Stimulated activated CD8-positive, alpha-beta memory T cell treated with anti-CD3 and anti-CD28 coated beads, Interleukin-7, amount 100 ng/mL, for 24 hours (primary cell): ENCODE measurements around the gene MCFD2.

Experiments used
- DNase-seq: peaks from one replicate; pipeline ENCODE4 v3.0.0-alpha.2; 2020; ENCODE audit warnings: low read depth

Gene MCFD2

GRCh38 chr2:46873604-46874068 is 42.0 kb downstream of the MCFD2 start:
- peak; percentile 19 for DNase-seq

GRCh38 chr2:46872902-46873603 is 42.6 kb downstream of the MCFD2 start:
- DNase-seq = no peak

DNA sequence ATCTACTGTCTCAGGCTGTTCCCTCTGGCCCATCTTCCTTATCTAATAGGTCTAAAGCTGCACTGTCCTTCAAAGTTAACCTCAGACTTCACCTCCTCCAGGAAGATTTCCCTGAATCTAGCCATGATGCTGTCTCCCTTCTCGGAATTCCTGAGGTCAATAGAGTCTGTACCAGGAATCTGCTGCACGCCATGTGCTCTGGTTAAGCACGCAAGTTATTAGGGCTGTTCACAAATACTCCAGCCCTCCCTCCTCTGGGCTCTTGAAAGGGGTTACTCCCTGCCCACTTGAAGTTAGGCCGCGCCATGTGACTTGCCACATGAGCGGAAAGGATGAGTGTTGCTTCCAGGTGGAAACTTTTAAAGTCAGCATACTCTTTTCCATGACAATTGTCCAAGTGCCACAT is 43.6 kb downstream of the MCFD2 start:
- DNase-seq = no peak

- DNase-seq = no peak
Measured at GRCh38 chr2:46870051-46870839, 45.4 kb downstream of the MCFD2 start.

- DNase-seq = no peak
Measured at GRCh38 chr2:46869621-46870020, 46.0 kb downstream of the MCFD2 start.

GRCh38 chr2:46866770-46867246 is 48.8 kb downstream of the MCFD2 start:
- no peak for DNase-seq

DNA sequence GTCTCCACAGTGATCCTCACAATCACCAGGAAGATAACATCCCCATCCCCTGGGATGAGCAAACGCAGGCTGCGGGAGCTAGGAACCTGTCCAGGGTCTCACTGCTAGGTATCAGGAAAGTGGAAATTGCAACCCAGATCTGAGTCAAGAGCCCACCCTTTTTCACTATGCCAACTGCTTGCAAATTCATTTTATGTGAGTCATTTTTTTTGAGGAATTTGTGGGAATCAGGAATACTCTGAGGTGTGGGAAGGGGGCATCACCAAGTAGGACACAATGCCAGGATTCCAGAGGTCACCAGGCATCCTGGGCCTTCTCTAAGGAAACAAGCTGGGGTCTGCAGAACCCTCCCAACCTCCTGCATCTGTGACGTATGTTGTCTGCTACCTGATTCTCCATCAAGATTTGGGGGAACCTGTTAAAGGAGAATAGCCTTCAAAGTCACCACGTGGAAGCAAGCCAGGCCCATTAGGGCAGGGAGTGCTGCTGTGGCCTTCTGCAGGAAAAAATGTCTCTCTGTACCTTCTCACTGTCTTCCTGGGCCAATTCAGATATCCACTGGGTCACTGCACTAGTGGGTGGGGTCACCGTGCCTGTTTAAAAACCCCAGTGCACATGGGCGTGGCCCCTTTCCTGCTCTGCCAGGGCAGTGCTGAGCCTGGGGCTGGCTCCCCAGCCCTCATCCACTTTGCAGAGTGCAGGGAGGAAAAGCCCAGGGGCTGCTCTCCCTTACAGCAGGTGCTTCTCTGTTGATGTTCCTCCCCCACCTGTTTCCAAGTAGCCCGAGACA is 50.2 kb downstream of the MCFD2 start:
- no peak for DNase-seq

GRCh38 chr2:46863882-46864281 is 51.7 kb downstream of the MCFD2 start:
- DNase-seq = no peak

DNA sequence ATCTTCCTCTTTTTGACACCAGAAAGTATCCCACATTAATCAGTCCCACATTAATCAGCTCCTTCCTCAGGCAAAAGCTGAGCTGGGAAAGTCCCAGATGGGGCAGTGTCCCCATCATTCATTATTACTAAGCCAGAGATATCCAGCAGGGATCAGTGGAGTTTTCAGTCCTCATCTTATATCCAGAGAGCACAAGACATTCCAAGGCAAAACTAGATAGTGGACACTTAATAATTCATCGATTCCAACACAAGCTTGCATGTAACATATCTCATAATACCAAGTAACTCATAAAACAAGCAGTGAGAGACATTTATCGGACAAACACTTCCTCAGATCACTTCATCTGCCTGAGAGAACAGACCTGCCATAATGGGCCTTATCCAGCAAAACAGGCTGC is 53.1 kb downstream of the MCFD2 start:
- DNase-seq = no peak

GRCh38 chr2:46861916-46862315 is 53.7 kb downstream of the MCFD2 start:
- no peak for DNase-seq

GRCh38 chr2:46859482-46859881 is 56.1 kb downstream of the MCFD2 start:
- no peak for DNase-seq

DNA sequence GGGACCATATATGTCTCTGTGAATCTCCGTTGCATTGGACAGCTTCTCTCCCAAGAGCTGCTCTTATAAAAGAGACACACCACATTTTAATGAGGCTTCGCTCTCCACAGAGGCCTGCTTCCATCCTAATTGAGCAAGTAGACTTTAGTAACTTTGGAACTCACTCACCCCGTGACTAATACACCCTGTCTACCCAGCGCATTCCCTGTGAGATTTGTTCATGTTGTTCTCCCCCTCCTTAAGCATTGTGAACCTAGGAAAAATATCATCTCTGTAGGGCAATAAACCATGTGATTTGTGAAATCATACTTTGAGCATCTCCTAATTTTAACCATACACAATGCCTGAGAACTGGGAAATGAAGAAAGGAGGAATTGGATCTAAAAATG is 56.9 kb downstream of the MCFD2 start:
- no peak for DNase-seq

DNA sequence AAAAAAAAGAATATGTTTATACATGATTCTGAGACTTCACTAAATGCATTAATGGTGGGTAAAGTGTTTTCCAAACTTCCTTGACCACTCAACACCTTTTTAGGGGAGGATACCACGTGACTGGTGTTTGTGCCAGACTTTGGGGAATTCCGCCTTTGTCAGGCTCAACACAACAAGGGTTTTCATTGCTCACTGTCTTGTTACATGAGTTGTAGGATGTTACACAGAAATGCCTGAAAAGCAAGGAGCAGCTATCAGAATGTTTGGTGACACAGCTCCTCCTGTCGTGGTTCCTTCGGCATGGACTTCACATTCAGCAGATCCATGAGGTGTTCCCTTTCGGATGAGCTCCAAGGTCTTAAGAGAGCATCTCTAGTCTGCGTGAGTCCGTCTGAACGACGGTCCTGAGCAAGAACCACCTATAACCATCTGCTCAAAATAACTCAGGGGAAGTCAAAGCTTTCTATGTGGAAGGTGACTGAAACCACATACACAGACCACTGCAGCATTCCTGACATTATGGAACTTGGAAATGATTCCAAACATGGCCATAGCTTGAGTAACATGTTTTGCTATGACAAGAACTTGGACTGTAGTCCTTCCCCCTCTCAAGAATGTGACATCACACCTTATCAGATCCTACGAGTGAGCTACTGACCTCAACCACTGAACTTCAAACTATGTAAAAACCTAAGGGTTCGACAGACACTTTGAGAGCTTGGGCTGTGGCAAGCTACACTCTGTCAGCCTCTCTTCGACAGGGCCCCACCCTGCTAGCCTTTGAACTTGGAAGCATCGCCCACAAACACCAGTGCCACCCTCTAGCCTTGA is 57.5 kb downstream of the MCFD2 start:
- DNase-seq = no peak

GRCh38 chr2:46856336-46856735 is 59.3 kb downstream of the MCFD2 start:
- no peak for DNase-seq

- no peak for DNase-seq
Measured at GRCh38 chr2:46855805-46856204, 59.8 kb downstream of the MCFD2 start.

GRCh38 chr2:46854260-46854659 is 61.3 kb downstream of the MCFD2 start:
- no peak for DNase-seq

DNA sequence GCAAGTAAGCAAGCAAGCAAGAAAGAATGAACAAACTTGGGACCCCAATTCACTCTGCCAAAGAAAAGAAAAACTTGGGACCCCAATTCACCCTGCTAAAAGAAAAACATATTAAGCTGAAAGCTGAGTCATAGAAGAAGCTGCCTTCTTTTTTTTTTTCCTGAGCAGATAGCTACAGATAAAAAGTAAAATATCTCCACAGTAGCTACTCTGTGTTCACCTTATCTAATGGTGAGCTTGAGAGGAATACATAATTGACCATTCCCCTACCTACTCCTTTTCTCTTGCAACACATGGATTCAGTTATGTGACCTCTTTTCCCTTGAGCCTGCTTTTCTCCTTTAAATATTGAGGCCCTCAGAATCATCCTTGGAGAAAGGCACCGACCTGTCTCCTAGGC is 63.0 kb downstream of the MCFD2 start:
- DNase-seq = no peak

- DNase-seq = no peak
Measured at GRCh38 chr2:46852124-46852523, 63.5 kb downstream of the MCFD2 start.
